Fibroblast of villous mesenchyme (primary cell): ENCODE data around the gene CLIP3. TPM values are rescaled to one million over a fixed set of nuclear protein-coding genes. Genes with fewer than 3 reads are reported as not detected.

Source experiments
- DNase-seq: peaks from one replicate; pipeline ENCODE4 v3.0.0-alpha.2; 2010; ENCODE audit warnings: low read depth
- H3K4me3 ChIP-seq: 2 replicates; pipeline ENCODE4 v1.5.1; 2011; ENCODE audit warnings: low read depth, mild to moderate bottlenecking, low read length
- CTCF ChIP-seq: IDR thresholded peaks from 2 replicates; pipeline ENCODE4 v1.5.1; 2012; ENCODE audit warnings: low read depth, mild to moderate bottlenecking, low read length; ENCODE audit not compliant: insufficient read depth
- total RNA-seq: library from RNA; depleted of rRNA; stranded (reverse); fragments of >200 nt; gene quantifications from 2 replicates; pipeline ENCODE4 v1.2.3, GENCODE V29; 2012

CLIP3 gene
- total RNA-seq, 1 donor = 17.3 TPM

- H3K4me3 ChIP-seq = no peak overlapping the region
- DNase-seq = no peak
- TF ChIP-seq CTCF = no peak
Observed at GRCh38 chr19:36028313-36029041, 4.2 kb downstream of the CLIP3 start.

GRCh38 chr19:36027696-36028095 lies 5.0 kb downstream of the CLIP3 start:
- DNase-seq = no peak
- H3K4me3 ChIP-seq = no peak overlapping the region
- no peak for TF ChIP-seq CTCF

GRCh38 chr19:36026091-36026876 lies 6.4 kb downstream of the CLIP3 start:
- H3K4me3 ChIP-seq = no peak overlapping the region
- TF ChIP-seq CTCF = no peak
- DNase-seq = no peak

GRCh38 chr19:36025541-36025940 lies 7.1 kb downstream of the CLIP3 start:
- no peak overlapping the region for H3K4me3 ChIP-seq
- TF ChIP-seq CTCF = no peak
- no peak for DNase-seq

- no peak for DNase-seq
- no peak overlapping the region for H3K4me3 ChIP-seq
- TF ChIP-seq CTCF = no peak
Observed at GRCh38 chr19:36023432-36023831, 9.2 kb downstream of the CLIP3 start.

GRCh38 chr19:36019061-36019670 lies 13.5 kb downstream of the CLIP3 start:
- H3K4me3 ChIP-seq = no peak overlapping the region
- no peak for TF ChIP-seq CTCF

More at GRCh38 chr19:36019061-36019670, 13.5 kb downstream of the CLIP3 start:
- no peak for DNase-seq
